IMR-90 (cell line): ENCODE data around the gene NOM1. TPM values are rescaled to one million over a fixed set of nuclear protein-coding genes. Genes with fewer than 3 reads are reported as not detected.

ENCODE experiments used
- ATAC-seq: fragments of 200-7000 bp; cut with Tn5 transposase; 2 replicates; pipeline ENCODE4 v1.9.1; 2020; ENCODE audit warnings: low read depth, mild to moderate bottlenecking, moderate library complexity
- BruUV-seq: library from RNA; stranded (reverse); fragments of 400-500 nt; replicated peaks from 2 replicates; lab custom pipeline; 2021; lab: Mats Ljungman, UMichigan
- CTCF ChIA-PET: fragments of 300-600 bp; formaldehyde crosslinking; extraction: SDS; loops from one replicate; lab custom pipeline; 2021; ENCODE audit warnings: antibody characterized with exemption; lab: Yijun Ruan, JAX
- POLR2A ChIA-PET: fragments of 300-600 bp; sonication (Branson Sonifier 250); formaldehyde crosslinking; loops from one replicate; lab custom pipeline; 2022; ENCODE audit warnings: antibody characterized with exemption; ENCODE audit not compliant: unreplicated experiment; lab: Charles Lee
- DNase-seq: peaks from one replicate; pipeline ENCODE4 v3.0.0; 2013
- H2AFZ ChIP-seq: replicated peaks from 2 replicates; pipeline ENCODE3; 2013; ENCODE audit warnings: low read length, mild to moderate bottlenecking; ENCODE audit not compliant: poor library complexity
- H2AK5ac ChIP-seq: 2 replicates; pipeline ENCODE4 v1.6.1; 2013; ENCODE audit warnings: low read depth, low read length, inconsistent platforms
- H2AK9ac ChIP-seq: replicated peaks from 2 replicates; pipeline ENCODE3; 2013; ENCODE audit warnings: mild to moderate bottlenecking, low read depth, low read length, moderate library complexity; ENCODE audit not compliant: poor library complexity
- H2BK120ac ChIP-seq: 2 replicates; pipeline ENCODE4 v1.6.1; 2013; ENCODE audit warnings: low read depth, low read length, inconsistent platforms
- H2BK15ac ChIP-seq: 3 replicates; pipeline ENCODE4 v1.6.1; 2013; ENCODE audit warnings: low read depth, low read length, inconsistent platforms
- H2BK20ac ChIP-seq: 2 replicates; pipeline ENCODE4 v1.6.1; 2013; ENCODE audit warnings: low read depth, mild to moderate bottlenecking, inconsistent platforms, low read length, moderate library complexity
- H2BK5ac ChIP-seq: 2 replicates; pipeline ENCODE4 v1.6.1; 2013; ENCODE audit warnings: mild to moderate bottlenecking, low read depth, low read length, inconsistent platforms; ENCODE audit not compliant: poor library complexity, severe bottlenecking
- H3K14ac ChIP-seq: replicated peaks from 2 replicates; pipeline ENCODE4 v1.6.1; 2013; ENCODE audit warnings: low read depth, low read length, inconsistent platforms
- H3K18ac ChIP-seq: 2 replicates; pipeline ENCODE4 v1.6.1; 2013; ENCODE audit warnings: low read depth, low read length, control low read depth
- H3K23ac ChIP-seq: 2 replicates; pipeline ENCODE4 v1.6.1; 2013; ENCODE audit warnings: low read depth, low read length, inconsistent platforms
- H3K27ac ChIP-seq: 2 replicates; pipeline ENCODE4 v1.5.1; 2013; ENCODE audit warnings: mild to moderate bottlenecking, control low read depth, low read length; ENCODE audit not compliant: insufficient read depth
- H3K27me3 ChIP-seq: 2 replicates; pipeline ENCODE4 v1.6.1; 2013; ENCODE audit warnings: low read length; ENCODE audit not compliant: control insufficient read depth, insufficient read depth
- H3K36me3 ChIP-seq: 2 replicates; pipeline ENCODE4 v1.6.1; 2013; ENCODE audit warnings: low read length, mixed read lengths; ENCODE audit not compliant: control insufficient read depth, insufficient read depth
- H3K4ac ChIP-seq: 2 replicates; pipeline ENCODE4 v1.6.1; 2013; ENCODE audit warnings: low read depth, low read length, inconsistent platforms
- H3K4me1 ChIP-seq: 2 replicates; pipeline ENCODE4 v1.6.1; 2013; ENCODE audit warnings: low read length, mixed read lengths; ENCODE audit not compliant: control insufficient read depth, insufficient read depth
- H3K4me2 ChIP-seq: 2 replicates; pipeline ENCODE4 v1.6.1; 2013; ENCODE audit warnings: low read depth, mild to moderate bottlenecking, control low read depth, low read length, moderate library complexity
- H3K4me3 ChIP-seq: 2 replicates; pipeline ENCODE4 v1.5.1; 2013; ENCODE audit warnings: low read depth, mild to moderate bottlenecking, control low read depth, low read length, moderate library complexity; ENCODE audit not compliant: insufficient read depth
- H3K56ac ChIP-seq: 2 replicates; pipeline ENCODE4 v1.6.1; 2013; ENCODE audit warnings: low read length, inconsistent platforms; ENCODE audit not compliant: insufficient read depth; ENCODE audit errors: extremely low read depth
- H3K79me1 ChIP-seq, 2 experiments: 2 replicates each; pipeline ENCODE4 v1.6.1; 2013; ENCODE audit warnings: low read length in 2 of 2, inconsistent platforms in 1 of 2, low read depth in 1 of 2
- H3K9ac ChIP-seq: 2 replicates; pipeline ENCODE4 v1.6.1; 2013; ENCODE audit warnings: low read depth, low read length, control low read depth
- H3K9me1 ChIP-seq: 2 replicates; pipeline ENCODE4 v1.6.1; 2013; ENCODE audit warnings: low read length, inconsistent platforms; ENCODE audit not compliant: insufficient read depth
- H3K9me3 ChIP-seq: 2 replicates; pipeline ENCODE4 v1.6.1; 2013; ENCODE audit warnings: low read length; ENCODE audit not compliant: control insufficient read depth, insufficient read depth
- H4K20me1 ChIP-seq: 2 replicates; pipeline ENCODE4 v1.6.1; 2013; ENCODE audit warnings: low read length, inconsistent platforms; ENCODE audit not compliant: insufficient read depth
- H4K5ac ChIP-seq: 2 replicates; pipeline ENCODE4 v1.6.1; 2013; ENCODE audit warnings: mild to moderate bottlenecking, low read depth, low read length, control low read depth
- H4K8ac ChIP-seq, 2 experiments: 2 replicates each; pipeline ENCODE4 v1.6.1; 2013; ENCODE audit warnings: low read depth in 2 of 2, low read length in 2 of 2, control low read depth in 1 of 2, inconsistent platforms in 1 of 2
- H4K91ac ChIP-seq: 2 replicates; pipeline ENCODE4 v1.6.1; 2013; ENCODE audit warnings: low read depth, low read length, inconsistent platforms; ENCODE audit not compliant: insufficient read depth
- SMC3 ChIP-seq: fragments of 150-350 bp; IDR thresholded peaks from 2 replicates; pipeline ENCODE4 v1.6.1; 2016; ENCODE audit warnings: low read depth, mild to moderate bottlenecking, antibody characterized with exemption, low read length, moderate library complexity
- WGBS, 2 experiments: methylation state at CpG; one replicate each; pipeline versions ENCODE4 v1.1.5 to v1.1.7; 2013; ENCODE audit warnings: missing lambda C conversion rate in 2 of 2; ENCODE audit not compliant: insufficient read length in 1 of 2; ENCODE audit errors: extremely low coverage in 2 of 2; 5-methylcytosine and 5-hydroxymethylcytosine counted together
- dilution Hi-C: fragments of 300-500 bp; cut with HindIII; formaldehyde crosslinking; loops from one replicate; pipeline ENCODE4 v1.14.3; 2018; ENCODE audit warnings: low sequenced_read_pairs; ENCODE audit not compliant: unreplicated experiment
- in situ Hi-C: fragments of 300-500 bp; cut with MboI; formaldehyde crosslinking; loops from 3 replicates; pipeline ENCODE4 v1.14.3; 2019; ENCODE audit warnings: low sequenced_read_pairs, inconsistent platforms, mixed read lengths
- intact Hi-C: fragments of 100-400 bp; cut with micrococcal nuclease; formaldehyde crosslinking; loops from 2 replicates; pipeline ENCODE4 v1.10.0; 2022
- polyA plus RNA-seq, 3 experiments: library from polyadenylated mRNA; depleted of rRNA; stranded (reverse); fragments of >200 nt; gene quantifications; 2 replicates each; pipeline ENCODE4 v1.2.3, GENCODE V29; 2012; ENCODE audit warnings: low replicate concordance in 1 of 3
- total RNA-seq: library from RNA; depleted of rRNA; stranded (reverse); fragments of >200 nt; gene quantifications from 2 replicates; pipeline ENCODE4 v1.2.3, GENCODE V29; 2012

NOM1 gene
- total and polyA plus RNA-seq, 2 of the 4 experiments (the other 2 are of a cell fraction) = 15.3 to 15.4 TPM

GRCh38 chr7:157016352-157017041 lies 67.0 kb downstream of the NOM1 start:
- no peaks in the 10 kb centered on the region for H3K36me3 ChIP-seq
- H3K14ac ChIP-seq = no peak overlapping the region
- no peak overlapping the region for H2BK15ac ChIP-seq
- no peak overlapping the region for H4K91ac ChIP-seq
- no peak overlapping the region for H3K4ac ChIP-seq
- no peak for ATAC-seq
- ChIA-PET POLR2A (no interaction called here), CTCF (no interaction called here)
- H3K18ac ChIP-seq = no peak overlapping the region
- H3K79me1 ChIP-seq = no peaks in the 10 kb centered on the region
- H3K23ac ChIP-seq = no peak overlapping the region
- peaks cover 98% of the 10 kb centered on the region for H3K27me3 ChIP-seq
- no peaks in the 10 kb centered on the region for H4K20me1 ChIP-seq
- no peak overlapping the region for H4K8ac ChIP-seq
- no peak overlapping the region for H3K27ac ChIP-seq
- no peak overlapping the region for H2BK20ac ChIP-seq
- no peak for DNase-seq
- no TSS peak for BruUV-seq
- no peak overlapping the region for H2AK9ac ChIP-seq
- no peak overlapping the region for H2BK5ac ChIP-seq
- peaks cover 7% of the 10 kb centered on the region; the same call in 1 of the 2 replicates for H3K9me3 ChIP-seq
- no peak overlapping the region for H3K9ac ChIP-seq
- no peak overlapping the region for H4K5ac ChIP-seq
- no peak overlapping the region for H3K4me3 ChIP-seq
- no peak for TF ChIP-seq SMC3
- H3K9me1 ChIP-seq = no peaks in the 10 kb centered on the region
- H3K4me1 ChIP-seq = no peaks in the 10 kb centered on the region
- H2BK120ac ChIP-seq = no peak overlapping the region
- in situ Hi-C loops (no loop called here), intact Hi-C loops (no loop called here), dilution Hi-C loops (no loop called here)
- H3K4me2 ChIP-seq = no peak overlapping the region
- no peak overlapping the region for H2AK5ac ChIP-seq
- no peak overlapping the region for H3K56ac ChIP-seq
- WGBS, 2 experiments = 0% methylated on average over 4 of the region's 16 CpGs; no CpG with 5 or more reads in 1 of the 2 experiments
- H2AFZ ChIP-seq = no peak overlapping the region
